ENCODE results near the gene SDR39U1. TPM values are rescaled to one million over a fixed set of nuclear protein-coding genes. Genes with fewer than 3 reads are reported as not detected.

The SDR39U1 gene
- total RNA-seq, 1 donor from 2014 or later, result 80.0 TPM

GRCh38 chr14:24409192-24409591 is 33.4 kb downstream of the SDR39U1 start:
- no peaks in the 10 kb centered on the region for H3K36me3 Mint-ChIP-seq (ENCODE audit: low read depth)
- no peak overlapping the region for H3K27ac Mint-ChIP-seq

GRCh38 chr14:24408764-24409163 is 33.8 kb downstream of the SDR39U1 start:
- Mint-ChIP-seq H3K4me3 (no peak overlapping the region), H3K27ac (no peak overlapping the region), H3K36me3 (ENCODE audit: low read depth) (no peaks in the 10 kb centered on the region), H3K27me3 (peaks cover 10% of the 10 kb centered on the region), H3K9me3 (no peaks in the 10 kb centered on the region), H3K4me1 (no peaks in the 10 kb centered on the region)
- POLR2A ChIA-PET, result interaction anchor here (0.7 to 1.0 kb wide), 2 partner anchors 21 to 22 kb away, joined by 5 read pairs; partner anchors contain the start of genes CBLN3 and KHNYN
- intact Hi-C loops (cut with micrococcal nuclease), result no loop called here
- ATAC-seq (ENCODE audit: low read depth) (no peak), DNase-seq (no peak)
- CTCF ChIA-PET, result interaction anchor here (1.0 to 2.0 kb wide), 6 partner anchors 10 to 75 kb away, joined by 3 to 5 read pairs (median 4); partner anchors contain the start of gene RIPK3
- TF ChIP-seq CTCF (IDR thresholded peaks at IDR 0.05), result no peak

More at GRCh38 chr14:24409192-24409591, 33.4 kb downstream of the SDR39U1 start:
- Mint-ChIP-seq H3K4me1 (no peaks in the 10 kb centered on the region), H3K9me3 (no peaks in the 10 kb centered on the region), H3K27me3 (peaks cover 10% of the 10 kb centered on the region), H3K4me3 (no peak overlapping the region)
- no peak for ATAC-seq (ENCODE audit: low read depth)
- no peak for TF ChIP-seq CTCF (IDR thresholded peaks at IDR 0.05)
- POLR2A ChIA-PET, result interaction anchor here (0.5 to 1.0 kb wide), 3 partner anchors 21 to 41 kb away, joined by 3 to 5 read pairs (median 5); partner anchors contain the start of genes CBLN3 and KHNYN
- DNase-seq, result no peak
- CTCF ChIA-PET, result interaction anchor here (0.9 to 2.0 kb wide), 9 partner anchors 10 to 76 kb away, joined by 3 to 5 read pairs (median 3); partner anchors contain the start of gene RIPK3
- intact Hi-C loops (cut with micrococcal nuclease), result no loop called here

- CTCF ChIA-PET, result interaction anchor here (0.8 to 2.0 kb wide), 3 partner anchors 18 to 74 kb away, joined by 4 to 5 read pairs (median 4); no protein-coding TSS in a partner anchor
- H3K4me1 Mint-ChIP-seq, result no peaks in the 10 kb centered on the region
- no peak overlapping the region for H3K27ac Mint-ChIP-seq
- POLR2A ChIA-PET, result interaction anchor here (0.8 kb wide), 1 partner anchor 7 kb away, joined by 3 read pairs; no protein-coding TSS in a partner anchor
- ATAC-seq (ENCODE audit: low read depth) (no peak), DNase-seq (no peak)
- peaks cover 18% of the 10 kb centered on the region for H3K27me3 Mint-ChIP-seq
- no peaks in the 10 kb centered on the region for H3K36me3 Mint-ChIP-seq (ENCODE audit: low read depth)
- H3K9me3 Mint-ChIP-seq, result no peaks in the 10 kb centered on the region
- intact Hi-C loops (cut with micrococcal nuclease), result no loop called here
- no peak for TF ChIP-seq CTCF (IDR thresholded peaks at IDR 0.05)
- no peak overlapping the region for H3K4me3 Mint-ChIP-seq
Observed at GRCh38 chr14:24407608-24408325, 34.8 kb downstream of the SDR39U1 start.

DNA sequence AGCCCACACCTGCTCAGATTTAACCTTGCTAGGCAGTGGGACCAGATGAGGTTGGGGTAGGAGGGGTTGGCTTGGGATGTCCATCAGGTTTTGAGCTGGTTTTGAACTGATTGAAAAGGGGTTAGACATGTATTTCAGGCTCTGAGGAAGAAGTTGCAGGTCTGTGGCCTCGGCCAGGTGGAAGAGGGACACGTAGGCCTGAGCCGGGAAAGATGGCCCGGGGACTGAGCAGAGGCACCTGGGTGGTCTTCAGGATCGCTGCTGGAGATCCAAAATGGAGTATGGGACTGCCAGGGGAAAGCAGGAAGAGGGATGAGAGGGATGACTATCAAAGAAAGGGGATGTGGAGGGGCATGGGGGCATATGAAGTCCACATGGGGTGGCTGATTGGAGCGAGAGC is 36.2 kb downstream of the SDR39U1 start:
- Mint-ChIP-seq H3K9me3 (no peaks in the 10 kb centered on the region), H3K27ac (no peak overlapping the region), H3K36me3 (ENCODE audit: low read depth) (no peaks in the 10 kb centered on the region), H3K4me1 (no peaks in the 10 kb centered on the region), H3K4me3 (no peak overlapping the region), H3K27me3 (peaks cover 26% of the 10 kb centered on the region)
- DNase-seq, result no peak
- intact Hi-C loops (cut with micrococcal nuclease), result no loop called here
- ChIA-PET CTCF (interaction anchor here (1.1 to 1.2 kb wide), 2 partner anchors 41 to 73 kb away, joined by 4 read pairs; no protein-coding TSS in a partner anchor), POLR2A (interaction anchor here (0.6 kb wide), 1 partner anchor 159 kb away, joined by 3 read pairs; no protein-coding TSS in a partner anchor)
- ATAC-seq (ENCODE audit: low read depth), result no peak
- no peak for TF ChIP-seq CTCF (IDR thresholded peaks at IDR 0.05)

DNA sequence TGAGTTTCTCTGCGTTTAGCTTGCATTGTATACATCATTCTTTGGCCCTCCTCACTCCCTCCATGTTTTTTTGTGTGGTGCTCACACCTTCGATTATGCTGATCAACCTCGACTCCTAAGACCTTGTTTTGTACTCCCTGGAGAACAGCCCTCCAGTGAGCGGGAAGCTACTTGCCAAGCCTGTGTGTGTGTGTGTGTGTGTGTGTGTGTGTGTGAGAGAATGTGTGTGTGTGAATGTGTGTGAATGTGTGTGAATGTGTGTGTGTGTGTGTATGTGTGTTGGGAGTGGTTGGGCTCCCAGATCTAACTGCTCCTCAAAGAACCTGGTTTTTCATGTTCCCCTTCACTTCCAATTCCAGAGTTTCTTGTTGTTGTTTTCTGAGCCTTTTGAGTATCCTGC is 37.8 kb downstream of the SDR39U1 start:
- H3K4me3 Mint-ChIP-seq, result no peak overlapping the region
- ChIA-PET CTCF (no interaction called here), POLR2A (interaction anchor here (0.8 kb wide), 1 partner anchor 26 kb away, joined by 3 read pairs; no protein-coding TSS in a partner anchor)
- H3K36me3 Mint-ChIP-seq (ENCODE audit: low read depth), result no peaks in the 10 kb centered on the region
- TF ChIP-seq CTCF (IDR thresholded peaks at IDR 0.05), result no peak
- no peak overlapping the region for H3K27ac Mint-ChIP-seq
- peaks cover 33% of the 10 kb centered on the region for H3K27me3 Mint-ChIP-seq
- intact Hi-C loops (cut with micrococcal nuclease), result no loop called here
- ATAC-seq (ENCODE audit: low read depth), result no peak
- no peaks in the 10 kb centered on the region for H3K9me3 Mint-ChIP-seq
- DNase-seq, result no peak
- peaks cover 2% of the 10 kb centered on the region for H3K4me1 Mint-ChIP-seq

Measured in activated B cell treated with CpG ODN at 0.5 μM for 24 hours (primary cell).